H9 (cell line): Measurements from ENCODE around the gene YPEL1. TPM values are rescaled to one million over a fixed set of nuclear protein-coding genes. Genes with fewer than 3 reads are reported as not detected.

Source experiments
- DNase-seq: peaks from one replicate; pipeline ENCODE4 v3.0.0-alpha.2; 2017
- H2AFZ ChIP-seq: one replicate; pipeline ENCODE4 v1.6.1; 2013; ENCODE audit warnings: mild to moderate bottlenecking, low read length, control low read depth, moderate library complexity
- H2AK5ac ChIP-seq: 2 replicates; pipeline ENCODE4 v1.6.1; 2013; ENCODE audit warnings: low read length, control low read depth, mixed read lengths; ENCODE audit not compliant: insufficient read length
- H2BK120ac ChIP-seq: one replicate; pipeline ENCODE4 v1.6.1; 2013; ENCODE audit warnings: low read depth, mild to moderate bottlenecking, low read length, control low read depth, inconsistent platforms; ENCODE audit not compliant: poor library complexity, severe bottlenecking
- H2BK12ac ChIP-seq: 2 replicates; pipeline ENCODE4 v1.6.1; 2013; ENCODE audit warnings: low read length, control low read depth, mixed read lengths, low read depth; ENCODE audit not compliant: insufficient read length
- H2BK15ac ChIP-seq: 2 replicates; pipeline ENCODE4 v1.6.1; 2013; ENCODE audit warnings: low read depth, low read length, control low read depth
- H2BK20ac ChIP-seq: one replicate; pipeline ENCODE4 v1.6.1; 2013; ENCODE audit warnings: low read depth, mild to moderate bottlenecking, low read length, control low read depth, inconsistent platforms; ENCODE audit not compliant: poor library complexity, severe bottlenecking
- H2BK5ac ChIP-seq: 2 replicates; pipeline ENCODE4 v1.6.1; 2013; ENCODE audit warnings: low read length, control low read depth, mixed read lengths; ENCODE audit not compliant: insufficient read length
- H3K14ac ChIP-seq: 2 replicates; pipeline ENCODE4 v1.6.1; 2013; ENCODE audit warnings: low read length, control low read depth; ENCODE audit not compliant: insufficient read depth
- H3K18ac ChIP-seq: 2 replicates; pipeline ENCODE4 v1.6.1; 2013; ENCODE audit warnings: low read depth, mild to moderate bottlenecking, mixed read lengths, low read length, control low read depth; ENCODE audit not compliant: insufficient read length
- H3K23ac ChIP-seq: 2 replicates; pipeline ENCODE4 v1.6.1; 2013; ENCODE audit warnings: low read length, control low read depth, mixed read lengths, low read depth; ENCODE audit not compliant: insufficient read length
- H3K23me2 ChIP-seq: 2 replicates; pipeline ENCODE4 v1.6.1; 2013; ENCODE audit warnings: low read depth, mild to moderate bottlenecking, mixed read lengths, low read length, control low read depth; ENCODE audit not compliant: insufficient read length, poor library complexity, severe bottlenecking
- H3K27ac ChIP-seq: 2 replicates; pipeline ENCODE4 v1.5.1; 2013; ENCODE audit warnings: low read length, control low read depth, mixed read lengths, low read depth; ENCODE audit not compliant: insufficient read length
- H3K27me3 ChIP-seq: 2 replicates; pipeline ENCODE4 v1.6.1; 2013; ENCODE audit warnings: low read length, control low read depth, inconsistent platforms; ENCODE audit not compliant: insufficient read depth
- H3K4ac ChIP-seq: 2 replicates; pipeline ENCODE4 v1.6.1; 2013; ENCODE audit warnings: low read depth, mild to moderate bottlenecking, control low read depth, inconsistent platforms, low read length, moderate library complexity
- H3K4me1 ChIP-seq: 2 replicates; pipeline ENCODE4 v1.6.1; 2013; ENCODE audit warnings: low read length, control low read depth, inconsistent platforms; ENCODE audit not compliant: insufficient read depth
- H3K4me2 ChIP-seq: 2 replicates; pipeline ENCODE4 v1.6.1; 2013; ENCODE audit warnings: low read length, control low read depth, mixed read lengths; ENCODE audit not compliant: insufficient read length, insufficient read depth
- H3K56ac ChIP-seq: 2 replicates; pipeline ENCODE4 v1.6.1; 2013; ENCODE audit warnings: low read depth, mild to moderate bottlenecking, mixed read lengths, low read length, control low read depth; ENCODE audit not compliant: insufficient read length
- H3K79me1 ChIP-seq: 2 replicates; pipeline ENCODE4 v1.6.1; 2013; ENCODE audit warnings: low read depth, mild to moderate bottlenecking, moderate library complexity, low read length, control low read depth, inconsistent platforms; ENCODE audit not compliant: insufficient read depth, poor library complexity, severe bottlenecking
- H3K79me2 ChIP-seq: 2 replicates; pipeline ENCODE4 v1.6.1; 2013; ENCODE audit warnings: low read length, control low read depth, inconsistent platforms; ENCODE audit not compliant: insufficient read depth
- H3K9ac ChIP-seq: 2 replicates; pipeline ENCODE4 v1.6.1; 2013; ENCODE audit warnings: low read length, control low read depth, mixed read lengths; ENCODE audit not compliant: insufficient read length; ENCODE audit errors: extremely low read depth
- H3K9me3 ChIP-seq: one replicate; pipeline ENCODE4 v1.6.1; 2013; ENCODE audit warnings: low read depth, low read length, inconsistent platforms; ENCODE audit not compliant: control insufficient read depth
- H3T11ph ChIP-seq: one replicate; pipeline ENCODE4 v1.6.1; 2013; ENCODE audit warnings: mild to moderate bottlenecking, low read length, control low read depth, inconsistent platforms
- H4K20me1 ChIP-seq: one replicate; pipeline ENCODE4 v1.6.1; 2013; ENCODE audit not compliant: control insufficient read depth, insufficient read length, insufficient read depth
- H4K5ac ChIP-seq: 2 replicates; pipeline ENCODE4 v1.6.1; 2013; ENCODE audit warnings: low read depth, mild to moderate bottlenecking, mixed read lengths, low read length, control low read depth; ENCODE audit not compliant: insufficient read length
- H4K8ac ChIP-seq: replicated peaks from 2 replicates; pipeline ENCODE4 v1.6.1; 2013; ENCODE audit warnings: low read length, control low read depth, mixed read lengths, low read depth; ENCODE audit not compliant: insufficient read length
- H4K91ac ChIP-seq: 2 replicates; pipeline ENCODE4 v1.6.1; 2013; ENCODE audit warnings: low read depth, mild to moderate bottlenecking, moderate library complexity, mixed read lengths, low read length, control low read depth; ENCODE audit not compliant: insufficient read length
- H3K27ac Mint-ChIP-seq, 3 experiments: 2 replicates in 2 of 3; 3 replicates in 1 of 3; pipeline ENCODE4 v1.8.0; 2020 to 2021; ENCODE audit warnings: mixed read lengths in 3 of 3, mild to moderate bottlenecking in 1 of 3, moderate library complexity in 1 of 3
- H3K27me3 Mint-ChIP-seq: 2 replicates; pipeline ENCODE4 v1.8.0; 2021; ENCODE audit warnings: low read depth, mild to moderate bottlenecking, moderate library complexity, mixed read lengths
- H3K36me3 Mint-ChIP-seq, 3 experiments: 2 replicates in 2 of 3; 3 replicates in 1 of 3; pipeline ENCODE4 v1.8.0; 2020 to 2021; ENCODE audit warnings: low read depth in 3 of 3, mixed read lengths in 3 of 3; ENCODE audit not compliant: insufficient read depth in 1 of 3
- H3K4me1 Mint-ChIP-seq, 2 experiments: 2 replicates each; pipeline ENCODE4 v1.8.0; 2020; ENCODE audit warnings: mixed read lengths in 2 of 2
- H3K4me3 Mint-ChIP-seq, 2 experiments: 2 replicates in 1 of 2; 3 replicates in 1 of 2; pipeline ENCODE4 v1.8.0; 2020 to 2021; ENCODE audit warnings: mild to moderate bottlenecking in 2 of 2, mixed read lengths in 2 of 2, moderate library complexity in 1 of 2
- H3K9me3 Mint-ChIP-seq, 2 experiments: 2 replicates in 1 of 2; 3 replicates in 1 of 2; pipeline ENCODE4 v1.8.0; 2020; ENCODE audit warnings: mild to moderate bottlenecking in 2 of 2, mixed read lengths in 2 of 2, moderate library complexity in 1 of 2
- CTCF ChIP-seq: fragments of 200-600 bp; sonication (generic); conservative IDR thresholded peaks from 3 replicates; pipeline ENCODE4 v1.8.0; 2021; ENCODE audit warnings: antibody characterized with exemption, mild to moderate bottlenecking
- WGBS: extraction: QIAGEN DNeasy Blood & Tissue Kit; methylation state at CpG from one replicate; pipeline ENCODE4 v1.1.7; 2013; ENCODE audit warnings: missing lambda C conversion rate, low lambda C conversion rate, mixed read lengths; ENCODE audit not compliant: insufficient read length; ENCODE audit errors: extremely low coverage; 5-methylcytosine and 5-hydroxymethylcytosine counted together
- total RNA-seq: library from RNA; stranded (reverse); gene quantifications from 2 replicates; pipeline ENCODE4 v1.2.1, GENCODE V29; 2021

The YPEL1 gene
- total RNA-seq, 1 experiment from 2014 or later: 5.4 TPM

- no peak overlapping the region for H3K56ac ChIP-seq
- H2BK15ac ChIP-seq: no peak overlapping the region
- Mint-ChIP-seq H3K4me3 (no peak overlapping the region), H3K36me3 (peaks cover 35 to 62% (median 61%) of the 10 kb centered on the region in 3 experiments), H3K27me3 (no peaks in the 10 kb centered on the region; the same call in 1 of the 2 replicates), H3K9me3 (peaks cover 4 to 6% of the 10 kb centered on the region in 2 experiments; a peak in 4 of 5 replicates), H3K4me1 (peaks cover 2 to 10% of the 10 kb centered on the region in 2 experiments; a peak in 3 of 4 replicates), H3K27ac (no peak overlapping the region)
- H4K8ac ChIP-seq: no peak overlapping the region
- H3K18ac ChIP-seq: no peak overlapping the region
- H3K4ac ChIP-seq: no peak overlapping the region
- no peak overlapping the region for H2BK120ac ChIP-seq
- no CpG with 5 or more reads among the region's 6 CpGs for WGBS
- no peak overlapping the region for H2AK5ac ChIP-seq
- no peaks in the 10 kb centered on the region for H3K79me1 ChIP-seq
- no peak overlapping the region for H3K27ac ChIP-seq
- no peak overlapping the region for H2BK5ac ChIP-seq
- no peaks in the 10 kb centered on the region for H4K20me1 ChIP-seq
- H2AFZ ChIP-seq: no peak overlapping the region
- no peak overlapping the region for H3K9ac ChIP-seq
- no peak overlapping the region for H2BK20ac ChIP-seq
- no peaks in the 10 kb centered on the region for H3K4me1 ChIP-seq
- no peak; the same call in 2 of the 3 replicates for TF ChIP-seq CTCF
- no peak overlapping the region for H4K91ac ChIP-seq
- H3K27me3 ChIP-seq: no peaks in the 10 kb centered on the region
- no peak overlapping the region for H3T11ph ChIP-seq
- no peak overlapping the region for H4K5ac ChIP-seq
- H2BK12ac ChIP-seq: no peak overlapping the region
- no peak for DNase-seq
- no peaks in the 10 kb centered on the region for H3K23me2 ChIP-seq
- no peak overlapping the region for H3K14ac ChIP-seq
- no peak overlapping the region for H3K4me2 ChIP-seq
- H3K9me3 ChIP-seq: no peaks in the 10 kb centered on the region
- no peak overlapping the region for H3K23ac ChIP-seq
- no peaks in the 10 kb centered on the region for H3K79me2 ChIP-seq
Measured at GRCh38 chr22:21672107-21672629, 63.4 kb downstream of the YPEL1 start.
